Measurements from ENCODE around the gene FANCE. TPM values are rescaled to one million over a fixed set of nuclear protein-coding genes. Genes with fewer than 3 reads are reported as not detected.
A peak's percentile ranks its signal among the peaks of the same experiment; 100 is the strongest.

The FANCE gene
- total RNA-seq, 1 experiment from 2014 or later, result 12.4 TPM

- POLR2A ChIA-PET, result no interaction called here
- no peaks in the 10 kb centered on the region for H3K4me1 Mint-ChIP-seq (ENCODE audit: low read depth, unreplicated experiment)
- Histone ChIP-seq H3K4me3 (ENCODE audit: low read depth, low read length) (no peak overlapping the region), H3K9me3 (no peaks in the 10 kb centered on the region), H3K4me1 (0 out of 2 replicates have a peak, but pooled peaks cover 3% of the 10 kb centered on the region), H3K27me3 (replicated peaks; ENCODE audit: control insufficient read depth, insufficient read depth, low read length) (no peaks in the 10 kb centered on the region), H3K36me3 (ENCODE audit: control insufficient read depth, insufficient read depth, low read length) (peaks cover 1% of the 10 kb centered on the region; the same call in 1 of the 2 replicates)
- H3K36me3 Mint-ChIP-seq (ENCODE audit: insufficient read depth, unreplicated experiment), result peaks cover 26% of the 10 kb centered on the region
- no peak overlapping the region for H3K27ac Mint-ChIP-seq (ENCODE audit: unreplicated experiment)
- no peaks in the 10 kb centered on the region for H3K9me3 Mint-ChIP-seq (ENCODE audit: unreplicated experiment)
- no TSS peak for BruUV-seq (replicated peaks)
- CTCF ChIA-PET, result no interaction called here
- no peak overlapping the region for H3K4me3 Mint-ChIP-seq (ENCODE audit: unreplicated experiment)
- no peak for DNase-seq
- no peak for TF ChIP-seq CTCF (IDR thresholded peaks at IDR 0.05; ENCODE audit: insufficient read depth in 1 of 2, low read depth in 1 of 2, low read length in 1 of 2, severe bottlenecking in 1 of 2, unreplicated experiment in 1 of 2)
- intact Hi-C loops (cut with micrococcal nuclease; ENCODE audit: unreplicated experiment), result no loop called here
- no peaks in the 10 kb centered on the region for H3K27me3 Mint-ChIP-seq (ENCODE audit: insufficient read depth, unreplicated experiment)
Measured at GRCh38 chr6:35457907-35458306, 5.8 kb downstream of the FANCE start.

DNA sequence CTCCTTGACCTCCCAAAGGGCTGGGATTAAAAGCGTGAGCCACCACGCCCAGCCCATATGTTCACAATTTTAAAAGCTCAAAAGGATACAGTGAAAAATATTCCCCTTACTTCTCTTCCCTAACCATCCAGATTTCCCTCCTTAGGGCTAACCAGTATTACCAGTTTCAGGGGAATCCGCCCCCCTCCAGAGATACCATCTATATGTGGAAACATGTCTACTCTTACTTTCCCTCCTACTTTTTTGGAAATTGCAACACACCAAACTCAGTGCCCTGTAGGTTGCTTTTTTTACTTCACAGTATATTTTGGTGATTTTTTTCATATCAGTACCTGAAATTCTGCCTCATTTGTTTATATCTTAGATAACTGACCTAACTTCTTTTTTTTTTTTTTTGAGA lies 9.1 kb downstream of the FANCE start:
- H3K4me3 Mint-ChIP-seq (ENCODE audit: unreplicated experiment), result no peak overlapping the region
- ChIA-PET CTCF (no interaction called here), POLR2A (no interaction called here)
- H3K4me1 Mint-ChIP-seq (ENCODE audit: low read depth, unreplicated experiment), result no peaks in the 10 kb centered on the region
- Histone ChIP-seq H3K9me3 (no peaks in the 10 kb centered on the region), H3K27me3 (replicated peaks; ENCODE audit: control insufficient read depth, insufficient read depth, low read length) (no peaks in the 10 kb centered on the region), H3K4me1 (0 out of 2 replicates have a peak, but pooled peaks cover 3% of the 10 kb centered on the region), H3K4me3 (ENCODE audit: low read depth, low read length) (no peak overlapping the region), H3K36me3 (ENCODE audit: control insufficient read depth, insufficient read depth, low read length) (peaks cover 1% of the 10 kb centered on the region; the same call in 1 of the 2 replicates)
- H3K9me3 Mint-ChIP-seq (ENCODE audit: unreplicated experiment), result no peaks in the 10 kb centered on the region
- H3K36me3 Mint-ChIP-seq (ENCODE audit: insufficient read depth, unreplicated experiment), result peaks cover 32% of the 10 kb centered on the region
- intact Hi-C loops (cut with micrococcal nuclease; ENCODE audit: unreplicated experiment), result no loop called here
- TF ChIP-seq CTCF (IDR thresholded peaks at IDR 0.05; ENCODE audit: insufficient read depth in 1 of 2, low read depth in 1 of 2, low read length in 1 of 2, severe bottlenecking in 1 of 2, unreplicated experiment in 1 of 2), result no peak
- peak in 1 of 2 experiments; percentile 60 for DNase-seq
- no peak overlapping the region for H3K27ac Mint-ChIP-seq (ENCODE audit: unreplicated experiment)
- BruUV-seq (replicated peaks), result no TSS peak
- H3K27me3 Mint-ChIP-seq (ENCODE audit: insufficient read depth, unreplicated experiment), result no peaks in the 10 kb centered on the region

GRCh38 chr6:35463292-35463691 lies 11.2 kb downstream of the FANCE start:
- DNase-seq, result no peak
- intact Hi-C loops (cut with micrococcal nuclease; ENCODE audit: unreplicated experiment), result no loop called here
- Histone ChIP-seq H3K4me1 (peaks cover 6% of the 10 kb centered on the region; the same call in 1 of the 2 replicates), H3K27me3 (replicated peaks; ENCODE audit: control insufficient read depth, insufficient read depth, low read length) (no peaks in the 10 kb centered on the region), H3K36me3 (ENCODE audit: control insufficient read depth, insufficient read depth, low read length) (no peaks in the 10 kb centered on the region), H3K9me3 (no peaks in the 10 kb centered on the region), H3K4me3 (ENCODE audit: low read depth, low read length) (no peak overlapping the region)
- Mint-ChIP-seq H3K4me3 (ENCODE audit: unreplicated experiment) (no peak overlapping the region), H3K9me3 (ENCODE audit: unreplicated experiment) (no peaks in the 10 kb centered on the region), H3K4me1 (ENCODE audit: low read depth, unreplicated experiment) (peaks cover 7% of the 10 kb centered on the region), H3K27me3 (ENCODE audit: insufficient read depth, unreplicated experiment) (no peaks in the 10 kb centered on the region), H3K27ac (ENCODE audit: unreplicated experiment) (no peak overlapping the region), H3K36me3 (ENCODE audit: insufficient read depth, unreplicated experiment) (peaks cover 47% of the 10 kb centered on the region)
- BruUV-seq (replicated peaks), result no TSS peak
- ChIA-PET POLR2A (no interaction called here), CTCF (interaction anchor here (0.7 kb wide), 1 partner anchor 121 kb away, joined by 4 read pairs; the partner anchor contains the start of gene PPARD)
- TF ChIP-seq CTCF (IDR thresholded peaks at IDR 0.05; ENCODE audit: insufficient read depth in 1 of 2, low read depth in 1 of 2, low read length in 1 of 2, severe bottlenecking in 1 of 2, unreplicated experiment in 1 of 2), result no peak

Data from Caco-2 (cell line).